Astrocyte (in vitro differentiated cells and primary cell): ENCODE measurements around the gene SLC6A2. TPM values are rescaled to one million over a fixed set of nuclear protein-coding genes. Genes with fewer than 3 reads are reported as not detected.
"Not testable (repeated sequence)": the region's sequence is repeated elsewhere in the genome, so short reads cannot be mapped to it uniquely, and the experiment has no call there.

Experiments used
- DNase-seq: peaks from one replicate; pipeline ENCODE4 v3.0.0-alpha.2; 2010; ENCODE audit warnings: low read depth
- FAIRE-seq: peaks from 2 replicates; lab custom pipeline; 2011; peaks lifted over from hg19 to GRCh38; lab: Jason Lieb, UNC
- H2AFZ ChIP-seq: 2 replicates; pipeline ENCODE4 v1.6.0; 2012; ENCODE audit warnings: low read depth, low read length, inconsistent platforms
- H3K27ac ChIP-seq: 2 replicates; pipeline ENCODE4 v1.5.1; 2011; ENCODE audit warnings: low read depth, low read length, inconsistent platforms
- H3K27me3 ChIP-seq: 2 replicates; pipeline ENCODE4 v1.6.0; 2011; ENCODE audit warnings: low read length, inconsistent platforms; ENCODE audit not compliant: insufficient read depth
- H3K36me3 ChIP-seq: 2 replicates; pipeline ENCODE4 v1.5.1; 2011; ENCODE audit warnings: low read length, inconsistent platforms; ENCODE audit not compliant: insufficient read depth
- H3K4me1 ChIP-seq: 2 replicates; pipeline ENCODE4 v1.5.1; 2011; ENCODE audit warnings: low read length, inconsistent platforms; ENCODE audit not compliant: insufficient read depth
- H3K4me2 ChIP-seq: 2 replicates; pipeline ENCODE4 v1.6.0; 2012; ENCODE audit warnings: low read length, inconsistent platforms
- H3K4me3 ChIP-seq: 2 replicates; pipeline ENCODE4 v1.5.1; 2011; ENCODE audit warnings: low read depth, mild to moderate bottlenecking, low read length, inconsistent platforms; ENCODE audit not compliant: insufficient read depth
- H3K79me2 ChIP-seq: 2 replicates; pipeline ENCODE4 v1.6.0; 2012; ENCODE audit warnings: mild to moderate bottlenecking, low read length, inconsistent platforms; ENCODE audit not compliant: insufficient read depth
- H3K9ac ChIP-seq: 2 replicates; pipeline ENCODE4 v1.6.0; 2012; ENCODE audit warnings: mild to moderate bottlenecking, low read length, inconsistent platforms
- H3K9me3 ChIP-seq: 2 replicates; pipeline ENCODE4 v1.5.1; 2012; ENCODE audit warnings: low read depth, mild to moderate bottlenecking, low read length, inconsistent platforms; ENCODE audit not compliant: insufficient read depth
- H4K20me1 ChIP-seq: 2 replicates; pipeline ENCODE4 v1.6.0; 2012; ENCODE audit warnings: low read length, inconsistent platforms; ENCODE audit not compliant: insufficient read depth
- H3K27ac Mint-ChIP-seq: one replicate; pipeline ENCODE4 v1.8.0; 2021; ENCODE audit warnings: mild to moderate bottlenecking, mixed read lengths; ENCODE audit not compliant: unreplicated experiment
- H3K27me3 Mint-ChIP-seq: one replicate; pipeline ENCODE4 v1.8.0; 2021; ENCODE audit warnings: low read depth, mixed read lengths; ENCODE audit not compliant: unreplicated experiment
- H3K36me3 Mint-ChIP-seq: one replicate; pipeline ENCODE4 v1.8.0; 2021; ENCODE audit warnings: low read depth, mixed read lengths; ENCODE audit not compliant: unreplicated experiment
- H3K4me1 Mint-ChIP-seq: one replicate; pipeline ENCODE4 v1.8.0; 2021; ENCODE audit warnings: low read depth, mixed read lengths; ENCODE audit not compliant: unreplicated experiment
- H3K4me3 Mint-ChIP-seq: one replicate; pipeline ENCODE4 v1.8.0; 2021; ENCODE audit warnings: mild to moderate bottlenecking, moderate library complexity, mixed read lengths; ENCODE audit not compliant: unreplicated experiment
- H3K9me3 Mint-ChIP-seq: one replicate; pipeline ENCODE4 v1.8.0; 2021; ENCODE audit warnings: mild to moderate bottlenecking, mixed read lengths; ENCODE audit not compliant: unreplicated experiment
- EZH2 ChIP-seq: IDR thresholded peaks from 2 replicates; pipeline ENCODE4 v1.6.1; 2012; ENCODE audit warnings: mild to moderate bottlenecking, low read length, inconsistent platforms; ENCODE audit not compliant: insufficient read depth
- total RNA-seq: library from RNA; stranded (reverse); gene quantifications from 2 replicates; pipeline ENCODE4 v1.2.1, GENCODE V29; 2021
- TF ChIP-seq, protein P1 (sequence below): IDR thresholded peaks from 2 replicates; pipeline ENCODE4 v1.5.1; 2011; ENCODE audit warnings: low read depth, mild to moderate bottlenecking, inconsistent platforms, low read length, moderate library complexity; ENCODE audit not compliant: insufficient read depth

Gene SLC6A2
- total RNA-seq, 1 donor from 2014 or later, result not detected

DNA sequence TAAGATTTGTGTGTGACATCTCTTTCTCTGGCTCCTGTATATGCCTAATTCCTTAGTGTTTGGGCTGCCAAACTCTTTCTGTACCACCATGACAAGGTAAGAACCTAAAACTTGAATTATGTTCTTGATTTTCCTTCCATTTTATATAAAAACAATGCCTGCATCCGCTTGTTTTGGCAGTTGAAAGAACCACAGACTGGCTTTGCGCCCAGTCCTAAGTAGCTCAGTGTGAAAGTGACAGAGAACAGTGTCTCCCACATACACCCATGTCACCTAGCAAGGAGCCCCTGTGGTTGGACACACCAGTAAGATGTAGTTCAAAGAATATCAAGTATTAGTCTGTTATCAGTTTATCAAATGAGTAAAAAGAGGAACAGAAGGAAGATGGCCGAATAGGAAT, 40.7 kb upstream of the SLC6A2 start:
- DNase-seq (no peak), FAIRE-seq (no peak)
- no peak for TF ChIP-seq EZH2
- TF ChIP-seq, protein P1, sequence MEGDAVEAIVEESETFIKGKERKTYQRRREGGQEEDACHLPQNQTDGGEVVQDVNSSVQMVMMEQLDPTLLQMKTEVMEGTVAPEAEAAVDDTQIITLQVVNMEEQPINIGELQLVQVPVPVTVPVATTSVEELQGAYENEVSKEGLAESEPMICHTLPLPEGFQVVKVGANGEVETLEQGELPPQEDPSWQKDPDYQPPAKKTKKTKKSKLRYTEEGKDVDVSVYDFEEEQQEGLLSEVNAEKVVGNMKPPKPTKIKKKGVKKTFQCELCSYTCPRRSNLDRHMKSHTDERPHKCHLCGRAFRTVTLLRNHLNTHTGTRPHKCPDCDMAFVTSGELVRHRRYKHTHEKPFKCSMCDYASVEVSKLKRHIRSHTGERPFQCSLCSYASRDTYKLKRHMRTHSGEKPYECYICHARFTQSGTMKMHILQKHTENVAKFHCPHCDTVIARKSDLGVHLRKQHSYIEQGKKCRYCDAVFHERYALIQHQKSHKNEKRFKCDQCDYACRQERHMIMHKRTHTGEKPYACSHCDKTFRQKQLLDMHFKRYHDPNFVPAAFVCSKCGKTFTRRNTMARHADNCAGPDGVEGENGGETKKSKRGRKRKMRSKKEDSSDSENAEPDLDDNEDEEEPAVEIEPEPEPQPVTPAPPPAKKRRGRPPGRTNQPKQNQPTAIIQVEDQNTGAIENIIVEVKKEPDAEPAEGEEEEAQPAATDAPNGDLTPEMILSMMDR, result no peak
- no peak overlapping the region for H3K4me2 ChIP-seq
- H2AFZ ChIP-seq, result no peak overlapping the region
- no peak overlapping the region for H3K4me3 ChIP-seq
- no peaks in the 10 kb centered on the region for H3K4me1 ChIP-seq
- H3K79me2 ChIP-seq, result no peaks in the 10 kb centered on the region
- no peaks in the 10 kb centered on the region for H3K9me3 ChIP-seq
- Mint-ChIP-seq H3K4me3 (no peak overlapping the region), H3K4me1 (no peaks in the 10 kb centered on the region), H3K9me3 (peaks cover 17% of the 10 kb centered on the region), H3K27me3 (peaks cover 18% of the 10 kb centered on the region), H3K27ac (no peak overlapping the region), H3K36me3 (no peaks in the 10 kb centered on the region)
- no peak overlapping the region for H3K27ac ChIP-seq
- H3K9ac ChIP-seq, result no peak overlapping the region
- no peaks in the 10 kb centered on the region for H3K36me3 ChIP-seq
- H3K27me3 ChIP-seq, result no peaks in the 10 kb centered on the region
- H4K20me1 ChIP-seq, result no peaks in the 10 kb centered on the region

DNA sequence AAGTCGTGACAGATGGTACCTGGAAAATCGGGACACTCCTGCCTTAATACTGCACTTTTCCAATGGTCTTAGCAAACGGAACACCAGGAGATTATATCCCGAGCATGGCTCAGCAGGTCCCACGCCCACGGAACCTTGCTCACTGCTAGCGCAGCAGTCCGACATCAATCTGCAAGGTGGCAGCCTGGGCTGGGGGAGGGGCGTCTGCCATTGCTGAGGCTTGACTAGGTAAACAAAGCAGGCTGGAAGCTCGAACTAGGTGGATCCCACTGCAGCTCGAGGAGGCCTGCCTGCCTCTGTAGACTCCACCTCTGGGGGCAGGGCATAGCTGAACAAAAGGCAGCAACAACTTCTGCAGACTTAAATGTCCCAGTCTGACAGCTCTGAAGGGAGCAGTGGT, 40.1 kb upstream of the SLC6A2 start:
- Mint-ChIP-seq H3K27me3 (peaks cover 18% of the 10 kb centered on the region), H3K9me3 (peaks cover 17% of the 10 kb centered on the region)
- H3K4me3 Mint-ChIP-seq, H3K4me1 ChIP-seq, H4K20me1 ChIP-seq, H3K27ac ChIP-seq, H3K27ac Mint-ChIP-seq, H2AFZ ChIP-seq, H3K4me3 ChIP-seq, H3K9ac ChIP-seq, H3K4me2 ChIP-seq, H3K9me3 ChIP-seq, DNase-seq, FAIRE-seq, H3K36me3 Mint-ChIP-seq, H3K27me3 ChIP-seq, H3K4me1 Mint-ChIP-seq, H3K79me2 ChIP-seq, H3K36me3 ChIP-seq: not testable (repeated sequence)

DNA sequence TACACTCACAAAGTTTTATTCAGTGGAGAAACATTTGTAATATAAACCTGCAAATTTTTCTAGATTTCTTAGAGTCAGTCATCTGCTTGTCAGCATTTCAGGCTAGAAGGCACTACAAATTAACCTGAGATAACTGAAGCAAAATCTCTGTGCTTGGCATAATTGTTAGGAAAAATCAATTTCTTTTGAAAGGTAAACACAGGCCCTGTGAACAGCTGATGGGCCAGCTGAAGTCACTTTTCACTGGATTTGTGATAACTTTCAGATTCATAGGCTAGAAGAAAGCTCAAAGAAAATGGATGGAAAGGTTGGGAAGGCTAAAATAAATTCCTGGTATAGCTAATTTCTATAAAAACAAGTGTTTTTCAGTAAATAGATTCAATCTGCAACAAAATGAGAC, 34.0 kb upstream of the SLC6A2 start:
- no peak for DNase-seq
- no peak overlapping the region for H3K27ac ChIP-seq
- H3K79me2 ChIP-seq, result no peaks in the 10 kb centered on the region
- no peaks in the 10 kb centered on the region for H3K4me1 ChIP-seq
- H3K36me3 ChIP-seq, result no peaks in the 10 kb centered on the region
- H3K4me3 ChIP-seq, result no peak overlapping the region
- Mint-ChIP-seq H3K4me3 (no peak overlapping the region), H3K36me3 (no peaks in the 10 kb centered on the region), H3K4me1 (no peaks in the 10 kb centered on the region), H3K27ac (no peak overlapping the region), H3K27me3 (peaks cover 32% of the 10 kb centered on the region), H3K9me3 (peaks cover 16% of the 10 kb centered on the region)
- TF ChIP-seq, protein P1, result no peak
- TF ChIP-seq EZH2, result no peak
- no peak overlapping the region for H3K9ac ChIP-seq
- H3K27me3 ChIP-seq, result peaks cover 3% of the 10 kb centered on the region
- H3K4me2 ChIP-seq, result no peak overlapping the region
- no peaks in the 10 kb centered on the region for H4K20me1 ChIP-seq
- H3K9me3 ChIP-seq, result no peaks in the 10 kb centered on the region
- no peak for FAIRE-seq
- no peak overlapping the region for H2AFZ ChIP-seq
